Endothelial cell of umbilical vein (primary cell): Measurements from ENCODE around the gene ZBTB25.

ENCODE experiments used
- CTCF ChIP-seq, 2 donors: IDR thresholded peaks; 1 replicate in 1 of 2; 2 replicates in 1 of 2; pipeline ENCODE4 v1.5.1; 2011; ENCODE audit warnings: low read length in 2 of 2, mild to moderate bottlenecking in 2 of 2, moderate library complexity in 2 of 2, control low read depth in 1 of 2, inconsistent platforms in 1 of 2, low read depth in 1 of 2; ENCODE audit not compliant: insufficient read depth in 1 of 2; ENCODE audit errors: extremely low read depth in 1 of 2
- EZH2 ChIP-seq: IDR thresholded peaks from 2 replicates; pipeline ENCODE4 v1.6.1; 2012; ENCODE audit warnings: borderline replicate concordance, low read depth, mild to moderate bottlenecking, moderate library complexity, low read length, inconsistent platforms; ENCODE audit not compliant: severe bottlenecking
- FOS ChIP-seq: IDR thresholded peaks from 2 replicates; pipeline ENCODE4 v1.6.1; 2011; ENCODE audit warnings: mild to moderate bottlenecking, low read length, moderate library complexity, borderline replicate concordance; ENCODE audit not compliant: insufficient read depth
- GATA2 ChIP-seq: IDR thresholded peaks from 2 replicates; pipeline ENCODE4 v1.7.0; 2011; ENCODE audit warnings: low read depth, mild to moderate bottlenecking, moderate library complexity, mixed read lengths, low read length; ENCODE audit not compliant: insufficient read length, insufficient read depth
- JUN ChIP-seq: IDR thresholded peaks from 2 replicates; pipeline ENCODE4 v1.6.1; 2011; ENCODE audit warnings: borderline replicate concordance, low read depth; ENCODE audit not compliant: insufficient read length, insufficient read depth
- MAX ChIP-seq: IDR thresholded peaks from 2 replicates; pipeline ENCODE4 v1.6.1; 2011; ENCODE audit not compliant: insufficient read depth, insufficient read length
- MYC ChIP-seq: IDR thresholded peaks from one replicate; pipeline ENCODE4 v1.6.1; 2011; ENCODE audit warnings: mild to moderate bottlenecking, low read depth, low read length
- POLR2A ChIP-seq: IDR thresholded peaks from 2 replicates; pipeline ENCODE4 v1.6.1; 2012; ENCODE audit warnings: low read depth, mild to moderate bottlenecking, control low read depth, low read length
- POLR2AphosphoS5 ChIP-seq: IDR thresholded peaks from 2 replicates; pipeline ENCODE4 v1.6.1; 2012; ENCODE audit warnings: low read depth, mild to moderate bottlenecking, control low read depth, low read length, moderate library complexity; ENCODE audit not compliant: insufficient read depth

- TF ChIP-seq JUN = no peak
- no peak for TF ChIP-seq CTCF (IDR thresholded peaks at IDR 0.05; ENCODE audit: extremely low read depth in 1 of 2, insufficient read depth in 1 of 2, low read depth in 1 of 2, low read length in 2 of 2)
- TF ChIP-seq POLR2AphosphoS5 = no peak
- TF ChIP-seq EZH2 = no peak
- no peak for TF ChIP-seq MYC
- TF ChIP-seq MAX = no peak
- no peak for TF ChIP-seq POLR2A
- no peak for TF ChIP-seq GATA2
- no peak for TF ChIP-seq FOS
These were observed 45.4 kb upstream of the ZBTB25 start for GRCh38 chr14:64549016-64549415.
